ENCODE results near the gene MSANTD2.

The MSANTD2 gene

GRCh38 chr11:124769806-124770774, 30.1 kb downstream of the MSANTD2 start:
- H2AFZ ChIP-seq (ENCODE audit: low read depth, low read length, severe bottlenecking) = no peak overlapping the region
- H3K4me2 ChIP-seq (ENCODE audit: low read depth, low read length, poor library complexity, severe bottlenecking) = no peak overlapping the region
- H3K27ac ChIP-seq (ENCODE audit: low read depth, low read length) = no peak overlapping the region
- H3K4me3 ChIP-seq (ENCODE audit: insufficient read depth, low read length, poor library complexity, severe bottlenecking) = no peak overlapping the region
- H3K9ac ChIP-seq (ENCODE audit: low read length) = no peak overlapping the region
- no peaks in the 10 kb centered on the region for H3F3A ChIP-seq (ENCODE audit: insufficient read depth)
- H3K9me2 ChIP-seq (replicated peaks; ENCODE audit: insufficient read depth, low read length) = no peaks in the 10 kb centered on the region
- H3K36me3 ChIP-seq (ENCODE audit: low read length) = no peaks in the 10 kb centered on the region
- H3K79me2 ChIP-seq (ENCODE audit: insufficient read depth, low read length) = no peaks in the 10 kb centered on the region
- no peaks in the 10 kb centered on the region for H4K20me1 ChIP-seq (ENCODE audit: low read depth, low read length)
- H3K9me3 ChIP-seq (ENCODE audit: insufficient read depth, low read length) = no peaks in the 10 kb centered on the region
- TF ChIP-seq EZH2phosphoT487 (conservative IDR thresholded peaks at IDR 0.05; ENCODE audit: low read length) (no peak), CTCF (IDR thresholded peaks at IDR 0.05; ENCODE audit: insufficient read depth, low read length, poor library complexity, severe bottlenecking) (no peak)
- H3K27me3 ChIP-seq (ENCODE audit: low read length) = no peaks in the 10 kb centered on the region

- H3K27ac ChIP-seq (ENCODE audit: low read depth, low read length) = no peak overlapping the region
- H2AFZ ChIP-seq (ENCODE audit: low read depth, low read length, severe bottlenecking) = no peak overlapping the region
- H3K9me3 ChIP-seq (ENCODE audit: insufficient read depth, low read length) = no peaks in the 10 kb centered on the region
- H4K20me1 ChIP-seq (ENCODE audit: low read depth, low read length) = no peaks in the 10 kb centered on the region
- H3K27me3 ChIP-seq (ENCODE audit: low read length) = no peaks in the 10 kb centered on the region
- no peak overlapping the region for H3K9ac ChIP-seq (ENCODE audit: low read length)
- no peak overlapping the region for H3K4me3 ChIP-seq (ENCODE audit: insufficient read depth, low read length, poor library complexity, severe bottlenecking)
- H3K9me2 ChIP-seq (replicated peaks; ENCODE audit: insufficient read depth, low read length) = no peaks in the 10 kb centered on the region
- H3F3A ChIP-seq (ENCODE audit: insufficient read depth) = no peaks in the 10 kb centered on the region
- no peak overlapping the region for H3K4me2 ChIP-seq (ENCODE audit: low read depth, low read length, poor library complexity, severe bottlenecking)
- TF ChIP-seq EZH2phosphoT487 (conservative IDR thresholded peaks at IDR 0.05; ENCODE audit: low read length) (no peak), CTCF (IDR thresholded peaks at IDR 0.05; ENCODE audit: insufficient read depth, low read length, poor library complexity, severe bottlenecking) (no peak)
- no peaks in the 10 kb centered on the region for H3K36me3 ChIP-seq (ENCODE audit: low read length)
- H3K79me2 ChIP-seq (ENCODE audit: insufficient read depth, low read length) = no peaks in the 10 kb centered on the region
Measured at GRCh38 chr11:124768914-124769313, 31.3 kb downstream of the MSANTD2 start.

- Histone ChIP-seq H3K27ac (ENCODE audit: low read depth, low read length) (no peak overlapping the region), H4K20me1 (ENCODE audit: low read depth, low read length) (no peaks in the 10 kb centered on the region), H3K79me2 (ENCODE audit: insufficient read depth, low read length) (no peaks in the 10 kb centered on the region), H3K9ac (ENCODE audit: low read length) (no peak overlapping the region), H3K9me3 (ENCODE audit: insufficient read depth, low read length) (no peaks in the 10 kb centered on the region), H3K4me3 (ENCODE audit: insufficient read depth, low read length, poor library complexity, severe bottlenecking) (no peak overlapping the region), H2AFZ (ENCODE audit: low read depth, low read length, severe bottlenecking) (no peak overlapping the region), H3K36me3 (ENCODE audit: low read length) (no peaks in the 10 kb centered on the region), H3K27me3 (ENCODE audit: low read length) (no peaks in the 10 kb centered on the region), H3F3A (ENCODE audit: insufficient read depth) (no peaks in the 10 kb centered on the region), H3K4me2 (ENCODE audit: low read depth, low read length, poor library complexity, severe bottlenecking) (no peak overlapping the region), H3K9me2 (replicated peaks; ENCODE audit: insufficient read depth, low read length) (no peaks in the 10 kb centered on the region)
- no peak for TF ChIP-seq EZH2phosphoT487 (conservative IDR thresholded peaks at IDR 0.05; ENCODE audit: low read length)
- TF ChIP-seq CTCF (IDR thresholded peaks at IDR 0.05; ENCODE audit: insufficient read depth, low read length, poor library complexity, severe bottlenecking) = no peak
Measured at GRCh38 chr11:124766156-124766555, 34.0 kb downstream of the MSANTD2 start.
